ENCODE measurements around the gene SULF2.

Gene SULF2

DNA sequence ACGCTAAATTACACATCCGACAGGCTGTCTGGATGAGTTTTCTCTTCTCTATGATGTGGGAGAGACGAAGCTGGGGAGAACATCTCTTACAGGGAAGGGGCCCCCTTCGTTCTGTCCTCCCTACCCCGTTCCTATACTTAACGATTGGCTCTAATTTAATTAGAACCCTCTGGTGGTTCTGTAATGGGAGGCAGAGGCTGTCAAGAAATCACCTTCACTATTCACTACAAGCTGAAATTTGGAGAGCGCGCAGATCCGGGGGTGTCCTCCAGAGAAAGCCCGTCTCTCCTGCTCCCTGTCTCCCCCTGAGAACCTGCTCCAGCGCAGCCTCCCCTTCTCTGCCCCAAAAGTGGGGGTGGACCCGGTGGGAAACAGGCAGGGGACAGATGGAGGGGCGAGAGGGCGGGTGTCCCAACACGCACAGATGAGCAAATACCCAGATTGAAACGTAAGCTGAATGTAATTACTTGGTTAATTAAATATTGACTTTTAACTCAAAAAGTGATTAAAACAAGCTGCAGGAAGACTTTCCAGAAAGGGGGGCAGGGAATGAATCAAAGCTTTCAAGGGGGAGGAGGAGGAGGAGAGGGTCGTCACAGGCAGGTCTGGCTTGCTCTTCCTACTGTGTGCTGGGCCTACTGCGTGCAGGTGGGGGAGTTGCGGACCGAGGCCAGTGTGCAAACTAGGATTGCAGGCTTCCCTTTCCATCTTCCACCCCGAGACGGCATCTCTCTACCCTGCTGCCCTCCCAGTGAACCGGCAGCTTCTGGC, 1.3 kb downstream of the SULF2 start:
- no peak for DNase-seq

- no peak for DNase-seq
These were observed 2.2 kb downstream of the SULF2 start for GRCh38 chr20:47782920-47783552.

GRCh38 chr20:47782076-47782475, 3.2 kb downstream of the SULF2 start:
- no peak for DNase-seq

GRCh38 chr20:47781632-47782031, 3.6 kb downstream of the SULF2 start:
- no peak for DNase-seq

GRCh38 chr20:47780720-47781389, 4.4 kb downstream of the SULF2 start:
- DNase-seq, result no peak

DNA sequence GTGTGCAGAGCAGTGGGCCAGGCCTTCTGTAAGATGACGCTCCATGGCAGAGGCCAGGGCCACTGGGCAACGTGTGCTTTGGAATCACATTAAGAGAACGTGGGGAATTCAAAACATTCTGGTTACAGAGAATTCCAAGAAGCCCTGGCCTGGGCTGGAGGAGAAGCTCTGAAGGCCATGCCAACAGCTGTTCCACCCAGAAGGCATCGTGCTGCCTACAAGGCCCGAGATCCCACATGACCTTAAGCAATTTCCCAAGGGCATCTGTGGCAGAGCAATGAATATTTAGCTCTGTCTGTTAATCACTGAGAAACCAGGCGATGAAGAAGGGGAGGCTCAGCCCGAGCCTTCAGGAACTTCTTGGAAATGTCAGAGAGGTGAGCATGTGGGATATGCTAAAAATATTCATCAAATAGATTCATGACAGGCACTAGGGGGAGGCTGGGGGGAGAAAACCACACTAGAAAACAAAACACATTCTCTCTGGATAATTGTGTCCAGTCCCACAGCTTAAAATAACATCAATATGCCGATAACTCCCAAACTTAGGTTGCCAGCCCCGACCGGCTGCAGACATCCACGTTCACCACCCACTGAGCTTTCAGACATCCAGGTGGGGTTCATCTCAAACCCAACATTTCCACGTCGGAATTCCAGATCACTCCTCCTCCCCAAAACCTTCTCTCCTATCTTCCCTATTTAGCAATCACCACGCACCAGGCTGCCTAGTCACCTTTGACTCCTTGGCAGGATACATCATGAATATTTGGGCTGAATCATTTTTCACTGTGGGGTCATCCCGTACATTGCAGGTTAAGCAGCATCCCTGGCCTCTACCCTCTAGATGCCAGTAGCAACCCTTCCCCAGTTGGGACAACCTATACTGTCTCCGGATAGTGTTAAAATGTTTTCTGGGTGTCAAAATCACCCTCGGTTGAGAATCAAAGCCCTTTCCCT, 6.6 kb downstream of the SULF2 start:
- no peak for DNase-seq

GRCh38 chr20:47777220-47777619, 8.1 kb downstream of the SULF2 start:
- DNase-seq, result no peak

DNA sequence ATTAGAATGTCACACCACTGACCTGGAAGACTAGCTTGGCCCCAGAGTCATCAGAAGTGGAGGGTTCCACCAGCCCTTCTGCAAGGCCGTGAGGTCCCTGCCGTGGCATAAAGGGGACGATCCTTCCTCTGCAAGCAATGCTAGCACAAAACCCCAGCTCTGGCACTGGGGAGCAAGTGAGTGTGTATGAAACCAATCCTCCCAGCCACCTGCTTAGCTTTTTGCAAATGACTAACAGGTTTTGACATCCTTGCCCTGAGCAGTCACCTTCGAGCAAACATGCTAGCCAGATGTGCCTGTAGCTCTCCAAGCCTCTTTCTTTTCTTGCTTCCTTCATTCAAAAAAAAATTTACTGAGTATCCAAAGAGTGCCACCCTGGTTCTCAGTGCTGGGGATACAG, 8.6 kb downstream of the SULF2 start:
- DNase-seq, result no peak

- no peak for DNase-seq
These were observed 9.4 kb downstream of the SULF2 start for GRCh38 chr20:47775841-47776240.

DNA sequence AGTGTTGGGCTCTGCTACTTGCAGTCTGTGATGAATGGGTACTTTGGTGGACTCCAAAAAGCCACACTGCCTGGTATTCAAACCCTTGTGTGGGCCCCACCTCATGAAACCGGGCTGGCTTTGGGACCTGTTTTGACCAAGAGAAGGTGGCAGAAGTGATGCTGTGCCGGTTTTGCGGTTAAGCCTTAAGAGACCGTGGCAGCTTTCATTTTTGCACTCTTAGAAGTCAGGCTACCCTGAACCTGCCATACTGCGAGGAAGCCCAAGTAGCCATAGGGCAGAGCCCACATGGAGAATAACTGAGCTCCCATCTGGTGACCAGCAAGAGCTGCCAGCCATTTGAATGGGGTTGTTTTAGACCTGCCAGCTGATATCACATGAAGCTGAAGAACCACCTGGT, 10.2 kb downstream of the SULF2 start:
- no peak for DNase-seq

GRCh38 chr20:47774131-47774777, 11.0 kb downstream of the SULF2 start:
- no peak for DNase-seq

DNA sequence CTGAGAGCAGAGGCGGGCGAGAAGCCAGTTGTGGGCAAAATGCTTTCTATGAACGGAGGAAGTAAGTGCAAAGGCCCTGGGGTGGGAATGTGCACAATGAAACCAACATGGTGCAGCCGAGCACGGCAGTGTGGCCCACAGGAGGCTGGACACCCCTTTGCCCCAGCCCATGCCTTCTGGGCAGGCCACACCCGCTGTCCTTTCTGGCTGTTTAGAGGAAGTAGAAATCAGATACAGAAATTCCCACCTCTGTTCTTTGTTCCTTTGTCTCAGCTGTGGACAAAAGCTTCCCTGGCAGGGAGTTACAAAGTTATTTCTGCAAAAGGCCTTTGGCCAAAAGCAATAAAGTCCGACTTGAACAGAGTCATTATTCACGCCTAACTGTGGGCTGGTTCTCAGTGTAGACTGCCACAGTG, 11.9 kb downstream of the SULF2 start:
- no peak for DNase-seq

- DNase-seq, result no peak
These were observed 14.3 kb downstream of the SULF2 start for GRCh38 chr20:47770935-47771334.

DNA sequence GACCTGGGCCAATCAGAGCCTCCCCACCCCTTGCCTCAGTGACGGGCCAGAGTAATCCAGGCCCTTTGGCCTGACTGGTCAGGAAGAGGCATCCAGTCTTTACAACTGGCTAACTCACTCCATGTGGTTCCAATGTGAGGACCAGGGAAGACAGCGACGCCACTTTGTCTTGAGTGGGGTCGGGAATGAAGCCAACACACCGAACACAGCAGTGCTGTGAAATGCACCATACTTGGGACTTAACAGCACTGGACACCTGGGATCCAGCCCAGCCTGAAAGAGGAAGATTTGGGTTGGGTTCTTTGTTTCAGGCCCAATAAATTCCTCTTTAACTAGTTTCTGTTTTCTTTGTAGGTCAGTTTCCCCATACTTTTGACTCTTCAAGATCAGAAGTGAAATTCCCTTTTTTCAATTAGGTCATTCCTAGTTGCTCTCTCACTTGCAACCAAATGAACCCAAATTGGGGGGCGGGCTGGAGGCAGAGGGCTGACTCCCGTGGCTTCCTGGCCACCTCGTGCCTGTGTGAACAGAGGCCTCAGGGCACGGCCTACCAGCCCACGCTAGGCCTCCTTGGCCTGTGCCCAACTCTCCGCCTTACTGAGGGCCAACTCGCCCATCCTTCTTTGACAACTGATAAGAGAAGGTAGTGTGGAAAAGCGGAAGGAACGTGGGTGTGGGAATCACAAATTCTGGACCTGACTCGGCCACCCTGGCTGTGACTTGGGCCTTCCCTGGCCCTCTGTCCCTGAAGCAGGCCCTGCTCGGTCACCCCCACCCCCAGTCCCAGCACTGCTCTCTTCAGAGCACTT, 17.1 kb downstream of the SULF2 start:
- DNase-seq, result no peak

DNA sequence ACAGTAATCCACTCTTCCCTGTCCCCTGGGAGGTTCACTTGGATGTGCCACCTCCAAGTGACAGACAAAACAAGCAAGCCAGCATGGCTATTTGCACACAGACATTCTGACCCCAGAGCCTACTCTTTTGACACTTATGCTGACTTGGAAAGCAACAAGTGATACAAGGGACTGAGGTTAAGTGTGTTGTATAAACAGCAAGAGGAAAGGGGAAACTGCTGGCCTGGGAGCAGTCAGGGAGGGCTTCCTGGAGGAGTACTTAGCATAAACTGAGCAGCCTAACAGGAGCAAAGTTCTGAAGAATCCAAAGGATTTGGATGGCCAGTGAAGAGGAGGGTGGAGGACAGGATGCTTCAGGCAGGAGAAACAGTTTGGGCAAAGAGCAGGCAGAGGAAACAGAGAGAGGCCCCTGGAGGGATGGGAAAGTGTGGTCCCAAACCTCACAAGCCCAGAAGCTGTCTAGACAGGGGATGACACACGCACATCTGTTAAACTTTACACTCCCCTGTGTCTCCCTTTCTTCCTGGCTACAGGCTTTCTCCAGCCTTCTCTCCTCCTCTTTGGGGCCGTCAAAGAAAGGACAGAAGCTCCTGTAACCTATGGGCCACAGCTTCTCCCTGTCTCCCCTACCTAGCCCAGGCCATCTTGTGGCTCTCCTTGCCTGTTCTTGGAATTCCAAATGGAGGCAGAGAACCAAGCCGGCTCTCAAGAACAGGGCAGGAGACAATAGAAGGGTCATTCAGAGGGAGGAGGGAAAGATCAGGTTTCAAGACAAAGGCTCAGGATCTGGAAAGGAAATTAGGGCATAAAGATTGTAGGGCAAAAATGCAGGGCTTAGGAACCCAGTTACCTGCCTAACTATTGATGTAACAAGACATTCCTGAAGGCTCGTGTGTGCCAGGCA, 19.3 kb downstream of the SULF2 start:
- no peak for DNase-seq

DNA sequence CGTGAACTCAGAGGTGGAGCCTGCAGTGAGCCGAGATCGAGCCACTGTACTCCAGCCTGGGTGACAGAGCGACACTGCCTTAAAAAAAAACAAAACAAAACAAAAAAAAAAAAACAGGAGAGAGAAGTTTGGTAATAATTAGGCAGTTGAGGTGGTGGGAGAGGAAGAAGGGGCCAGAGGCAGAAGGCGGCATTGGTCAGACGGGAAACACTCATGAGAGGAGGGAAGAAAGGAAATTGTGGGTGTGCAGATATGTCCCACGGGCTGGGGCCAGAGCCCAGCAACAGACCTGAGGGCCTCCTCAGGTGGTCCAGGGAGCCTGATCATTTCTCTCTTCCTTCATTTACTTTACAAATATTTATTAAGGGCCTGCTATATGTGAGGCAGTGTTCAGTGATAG, 20.0 kb downstream of the SULF2 start:
- no peak for DNase-seq

- no peak for DNase-seq
These were observed 21.0 kb downstream of the SULF2 start for GRCh38 chr20:47764154-47764733.

DNA sequence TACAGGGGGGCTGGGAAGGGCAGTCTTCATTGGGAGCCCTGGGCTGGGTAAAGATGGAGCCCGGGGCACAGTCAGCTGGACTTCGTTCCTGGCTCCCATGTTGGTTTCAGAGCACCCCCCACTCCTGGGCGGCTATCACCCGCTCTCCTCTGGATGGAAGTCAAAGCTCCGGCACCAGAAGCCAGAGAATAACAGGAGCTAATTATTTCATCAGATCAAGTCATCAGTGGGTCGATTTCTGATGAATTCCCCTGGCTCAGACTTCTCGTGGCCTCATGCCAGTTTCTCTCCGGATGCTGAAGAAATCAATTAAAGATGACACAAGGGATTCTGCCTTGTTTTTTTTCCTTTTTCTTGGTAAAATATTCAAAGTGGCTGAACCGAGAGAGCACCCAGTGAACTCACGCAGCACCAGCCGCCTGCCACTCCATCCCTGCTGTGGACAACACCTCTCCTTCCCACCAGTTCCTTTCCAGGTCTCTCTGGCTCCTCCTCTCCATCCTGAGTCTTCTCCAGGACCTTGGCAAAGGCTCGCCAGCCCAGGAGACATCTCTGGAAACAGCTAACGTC, 22.5 kb downstream of the SULF2 start:
- DNase-seq, result no peak

DNA sequence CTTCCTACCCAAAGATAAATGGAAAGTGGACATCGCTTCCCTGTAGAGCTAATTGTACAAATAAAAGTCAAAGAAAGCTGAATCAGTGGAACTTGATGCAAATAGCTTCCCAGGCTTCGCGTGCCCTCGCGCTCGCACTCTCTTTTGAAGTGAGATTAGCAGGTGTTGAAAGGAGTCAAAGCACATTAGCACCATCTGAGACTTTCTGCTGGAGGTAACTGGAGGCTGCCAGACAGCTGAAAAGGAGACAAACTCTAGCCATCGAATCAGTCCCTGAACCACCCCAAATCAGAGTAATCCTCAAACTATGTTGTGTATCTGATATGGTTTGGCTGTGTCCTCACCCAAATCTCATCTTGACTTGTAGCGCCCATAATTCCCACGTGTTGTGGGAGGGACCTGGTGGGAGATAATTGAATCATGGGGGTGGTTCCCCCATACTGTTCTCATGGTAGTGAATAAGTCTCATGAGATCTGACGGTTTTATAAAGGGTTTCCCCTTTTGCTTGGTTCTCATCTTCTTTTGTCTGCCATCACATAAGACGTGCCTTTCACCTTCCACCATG, 23.7 kb downstream of the SULF2 start:
- no peak for DNase-seq
